WERI-Rb-1 (cell line): ENCODE data around the gene PFAS.

Experiments
- DNase-seq: peaks from one replicate; pipeline ENCODE4 v3.0.0-alpha.2; 2020
- H3K27ac ChIP-seq: fragments of 250-450 bp; sonication (Bioruptor Pico); 2 replicates; pipeline ENCODE4 v1.5.1; 2020; ENCODE audit warnings: mild to moderate bottlenecking, moderate library complexity
- H3K27me3 ChIP-seq: fragments of 250-450 bp; sonication (Bioruptor Pico); 2 replicates; pipeline ENCODE4 v1.5.1; 2021; ENCODE audit warnings: mild to moderate bottlenecking, low read depth, moderate library complexity; ENCODE audit not compliant: insufficient read depth, severe bottlenecking
- H3K36me3 ChIP-seq: fragments of 250-450 bp; sonication (Bioruptor Pico); 2 replicates; pipeline ENCODE4 v1.5.1; 2020; ENCODE audit warnings: mild to moderate bottlenecking, moderate library complexity
- H3K4me3 ChIP-seq: 2 replicates; pipeline ENCODE4 v1.5.1; 2011; ENCODE audit warnings: low read depth, mild to moderate bottlenecking, control low read depth, low read length
- H3K9me3 ChIP-seq: fragments of 250-450 bp; sonication (Bioruptor Pico); 2 replicates; pipeline ENCODE4 v1.5.1; 2021; ENCODE audit warnings: mild to moderate bottlenecking, moderate library complexity; ENCODE audit not compliant: severe bottlenecking
- CTCF ChIP-seq: IDR thresholded peaks from 2 replicates; pipeline ENCODE4 v1.5.1; 2011; ENCODE audit warnings: low read depth, mild to moderate bottlenecking, control low read depth, inconsistent platforms, low read length

PFAS gene

GRCh38 chr17:8264320-8264719 lies 15.2 kb downstream of the PFAS start:
- Histone ChIP-seq H3K27me3 (no peaks in the 10 kb centered on the region), H3K4me3 (no peak overlapping the region), H3K36me3 (peaks cover 80% of the 10 kb centered on the region), H3K9me3 (no peaks in the 10 kb centered on the region), H3K27ac (no peak overlapping the region)
- TF ChIP-seq CTCF: no peak
- no peak for DNase-seq

- TF ChIP-seq CTCF: no peak
- H3K27me3 ChIP-seq: no peaks in the 10 kb centered on the region
- H3K4me3 ChIP-seq: no peak overlapping the region
- no peak for DNase-seq
- H3K36me3 ChIP-seq: peaks cover 78% of the 10 kb centered on the region
- no peaks in the 10 kb centered on the region for H3K9me3 ChIP-seq
- H3K27ac ChIP-seq: no peak overlapping the region
Observed at GRCh38 chr17:8264836-8265542, 15.9 kb downstream of the PFAS start.

GRCh38 chr17:8266648-8267479 lies 17.8 kb downstream of the PFAS start:
- H3K27me3 ChIP-seq: no peaks in the 10 kb centered on the region
- peaks cover 71% of the 10 kb centered on the region for H3K36me3 ChIP-seq
- H3K27ac ChIP-seq: no peak overlapping the region
- H3K9me3 ChIP-seq: no peaks in the 10 kb centered on the region
- TF ChIP-seq CTCF: no peak
- no peak overlapping the region for H3K4me3 ChIP-seq
- DNase-seq: no peak

GRCh38 chr17:8267480-8268147 lies 18.5 kb downstream of the PFAS start:
- Histone ChIP-seq H3K36me3 (peaks cover 64% of the 10 kb centered on the region), H3K9me3 (no peaks in the 10 kb centered on the region), H3K4me3 (no peak overlapping the region), H3K27me3 (no peaks in the 10 kb centered on the region), H3K27ac (no peak overlapping the region)
- DNase-seq: no peak
- no peak for TF ChIP-seq CTCF

GRCh38 chr17:8268550-8269298 lies 19.6 kb downstream of the PFAS start:
- DNase-seq: no peak
- no peak for TF ChIP-seq CTCF
- peaks cover 53% of the 10 kb centered on the region for H3K36me3 ChIP-seq

More at GRCh38 chr17:8268550-8269298, 19.6 kb downstream of the PFAS start:
- H3K4me3 ChIP-seq: no peak overlapping the region
- H3K27ac ChIP-seq: no peak overlapping the region
- H3K9me3 ChIP-seq: no peaks in the 10 kb centered on the region
- H3K27me3 ChIP-seq: no peaks in the 10 kb centered on the region
